Measurements from ENCODE around the gene FADS3. TPM values are rescaled to one million over a fixed set of nuclear protein-coding genes. Genes with fewer than 3 reads are reported as not detected.

The FADS3 gene
- total RNA-seq, 1 donor from 2014 or later: 10.1 TPM

DNA sequence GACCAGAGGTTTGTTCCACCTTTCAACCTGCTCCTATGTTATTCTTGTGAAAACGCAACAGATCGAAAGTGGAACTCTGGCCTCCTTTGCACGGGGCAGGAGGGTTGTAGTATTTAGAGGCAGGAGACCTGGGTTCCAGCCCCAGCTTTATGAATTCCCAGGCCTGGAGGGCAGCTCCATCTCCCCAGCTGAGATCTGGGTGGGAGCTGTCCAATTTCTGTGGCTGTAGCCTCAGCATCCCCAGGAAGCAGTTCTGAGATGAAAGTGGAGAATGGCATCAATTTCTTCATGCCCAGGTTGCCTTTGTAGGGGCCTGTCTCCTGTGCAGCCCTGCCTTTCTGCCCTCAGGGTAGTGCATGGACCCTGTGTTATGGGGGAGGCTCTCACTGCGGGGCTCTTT is 59.1 kb downstream of the FADS3 start:
- peaks cover 35% of the 10 kb centered on the region for H3K4me1 ChIP-seq
- peaks cover 36% of the 10 kb centered on the region for H3F3A ChIP-seq (ENCODE audit: low read depth)
- H3K27me3 ChIP-seq: no peaks in the 10 kb centered on the region
- no peaks in the 10 kb centered on the region for H3K9me3 ChIP-seq (ENCODE audit: low read depth)
- no peak overlapping the region for H2AFZ ChIP-seq (replicated peaks)
- Mint-ChIP-seq H3K9me3 (no peaks in the 10 kb centered on the region), H3K36me3 (peaks cover 23% of the 10 kb centered on the region), H3K4me1 (peaks cover 58% of the 10 kb centered on the region), H3K4me3 (peak overlapping the region; percentile 77), H3K27me3 (ENCODE audit: insufficient read depth, low read depth) (peaks cover 3% of the 10 kb centered on the region), H3K27ac (no peak overlapping the region)
- H4K20me1 ChIP-seq (ENCODE audit: low read depth): peaks cover 83% of the 10 kb centered on the region
- peaks cover 91% of the 10 kb centered on the region for H3K79me2 ChIP-seq (ENCODE audit: low read depth)
- no peaks in the 10 kb centered on the region for H3K36me3 ChIP-seq
- TF ChIP-seq, protein P1, sequence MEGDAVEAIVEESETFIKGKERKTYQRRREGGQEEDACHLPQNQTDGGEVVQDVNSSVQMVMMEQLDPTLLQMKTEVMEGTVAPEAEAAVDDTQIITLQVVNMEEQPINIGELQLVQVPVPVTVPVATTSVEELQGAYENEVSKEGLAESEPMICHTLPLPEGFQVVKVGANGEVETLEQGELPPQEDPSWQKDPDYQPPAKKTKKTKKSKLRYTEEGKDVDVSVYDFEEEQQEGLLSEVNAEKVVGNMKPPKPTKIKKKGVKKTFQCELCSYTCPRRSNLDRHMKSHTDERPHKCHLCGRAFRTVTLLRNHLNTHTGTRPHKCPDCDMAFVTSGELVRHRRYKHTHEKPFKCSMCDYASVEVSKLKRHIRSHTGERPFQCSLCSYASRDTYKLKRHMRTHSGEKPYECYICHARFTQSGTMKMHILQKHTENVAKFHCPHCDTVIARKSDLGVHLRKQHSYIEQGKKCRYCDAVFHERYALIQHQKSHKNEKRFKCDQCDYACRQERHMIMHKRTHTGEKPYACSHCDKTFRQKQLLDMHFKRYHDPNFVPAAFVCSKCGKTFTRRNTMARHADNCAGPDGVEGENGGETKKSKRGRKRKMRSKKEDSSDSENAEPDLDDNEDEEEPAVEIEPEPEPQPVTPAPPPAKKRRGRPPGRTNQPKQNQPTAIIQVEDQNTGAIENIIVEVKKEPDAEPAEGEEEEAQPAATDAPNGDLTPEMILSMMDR (IDR thresholded peaks at IDR 0.05): no peak
- TF ChIP-seq EZH2 (IDR thresholded peaks at IDR 0.05) (no peak), EZH2phosphoT487 (IDR thresholded peaks at IDR 0.05) (no peak)
- H3K9ac ChIP-seq: no peak overlapping the region
- no peak overlapping the region for H3K27ac ChIP-seq
- H3K4me3 ChIP-seq: no peak overlapping the region
- no peak for DNase-seq (ENCODE audit: low spot score)
- peak overlapping the region; percentile 95 for H3K4me2 ChIP-seq

DNA sequence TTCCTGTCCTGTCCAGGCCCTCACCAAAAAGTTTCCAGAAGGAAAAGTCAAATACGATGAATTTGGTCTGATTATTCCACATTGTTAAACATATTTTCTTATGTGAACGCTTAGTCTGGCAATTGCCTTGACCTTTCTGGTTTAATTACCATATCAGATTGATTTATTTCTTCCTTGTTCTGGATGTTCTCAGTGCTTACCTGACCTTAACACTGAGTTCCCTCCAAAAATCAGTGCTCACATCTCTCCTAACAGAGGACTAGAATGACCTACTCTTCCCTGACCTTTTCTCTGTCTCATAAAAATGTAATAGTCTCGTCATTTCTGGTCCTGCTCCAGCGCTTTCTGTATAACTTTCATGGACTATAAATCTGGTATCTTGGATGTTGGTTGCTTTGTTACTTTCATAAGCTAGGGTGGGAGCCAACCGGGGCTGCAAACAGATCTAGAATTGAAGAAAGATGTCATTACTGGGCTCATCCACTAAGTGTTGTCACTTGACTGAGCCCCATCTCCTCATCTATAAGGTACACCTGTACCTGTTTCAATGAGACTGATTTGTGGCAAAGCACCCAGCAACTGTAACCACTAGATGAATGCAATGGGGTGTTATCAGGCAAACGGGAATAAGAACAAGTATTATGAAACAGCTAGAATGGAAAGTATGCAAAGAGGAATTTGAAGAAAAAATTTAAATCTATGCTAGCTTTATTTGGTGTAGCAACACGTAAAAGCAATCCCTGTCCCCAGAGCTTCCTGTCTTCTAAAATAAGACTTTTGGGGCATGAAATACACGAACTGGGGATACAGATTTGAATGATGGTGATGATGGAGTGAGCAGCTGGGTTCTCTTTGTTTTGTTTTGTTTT is 60.9 kb downstream of the FADS3 start:
- no peaks in the 10 kb centered on the region for H3K27me3 ChIP-seq
- no peak overlapping the region for H3K27ac ChIP-seq
- peaks cover 44% of the 10 kb centered on the region for H3K4me1 ChIP-seq
- peaks cover 66% of the 10 kb centered on the region for H4K20me1 ChIP-seq (ENCODE audit: low read depth)
- H3K9me3 Mint-ChIP-seq: no peaks in the 10 kb centered on the region
- no peak overlapping the region for H3K27ac Mint-ChIP-seq
- no peak for TF ChIP-seq EZH2 (IDR thresholded peaks at IDR 0.05)
- TF ChIP-seq, protein P1 (IDR thresholded peaks at IDR 0.05): no peak
- no peak for TF ChIP-seq EZH2phosphoT487 (IDR thresholded peaks at IDR 0.05)
- H2AFZ ChIP-seq (replicated peaks): no peak overlapping the region
- H3K36me3 Mint-ChIP-seq: peaks cover 24% of the 10 kb centered on the region
- H3K9ac ChIP-seq: peak overlapping the region; percentile 81
- peak overlapping the region; percentile 95 for H3K4me2 ChIP-seq
- H3K4me3 Mint-ChIP-seq: peak overlapping the region; percentile 92
- peaks cover 3% of the 10 kb centered on the region for H3K27me3 Mint-ChIP-seq (ENCODE audit: insufficient read depth, low read depth)
- peaks cover 68% of the 10 kb centered on the region for H3K4me1 Mint-ChIP-seq
- no peak for DNase-seq (ENCODE audit: low spot score)
- H3K4me3 ChIP-seq: peak overlapping the region; percentile 98
- peaks cover 51% of the 10 kb centered on the region for H3F3A ChIP-seq (ENCODE audit: low read depth)
- no peaks in the 10 kb centered on the region for H3K36me3 ChIP-seq
- no peaks in the 10 kb centered on the region for H3K9me3 ChIP-seq (ENCODE audit: low read depth)
- H3K79me2 ChIP-seq (ENCODE audit: low read depth): peaks cover 83% of the 10 kb centered on the region

DNA sequence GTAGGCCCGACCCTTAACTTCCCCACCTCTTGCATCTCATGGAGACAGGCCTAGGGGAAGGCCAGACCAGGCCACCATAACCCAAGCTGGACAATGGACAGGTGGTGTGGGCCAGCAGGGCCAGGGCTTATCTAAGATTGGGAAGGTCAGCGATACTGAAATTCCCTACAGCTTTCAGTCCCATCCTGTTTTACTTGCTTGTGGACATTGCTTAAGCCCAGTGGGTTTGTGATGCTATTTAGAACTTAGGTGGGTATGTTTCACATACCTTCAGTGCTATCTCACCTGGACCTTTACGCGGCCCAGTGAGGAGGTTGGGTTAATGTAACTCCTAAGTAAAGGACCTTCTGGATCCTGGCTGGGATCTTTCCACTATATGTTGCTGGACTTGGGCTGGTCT is 61.5 kb downstream of the FADS3 start:
- H3K9me3 ChIP-seq (ENCODE audit: low read depth): no peaks in the 10 kb centered on the region
- H3K9ac ChIP-seq: peak overlapping the region; percentile 81
- no peak overlapping the region for H2AFZ ChIP-seq (replicated peaks)
- H3K27ac ChIP-seq: no peak overlapping the region
- TF ChIP-seq, protein P1 (IDR thresholded peaks at IDR 0.05): no peak
- TF ChIP-seq EZH2phosphoT487 (IDR thresholded peaks at IDR 0.05) (no peak), EZH2 (IDR thresholded peaks at IDR 0.05) (no peak)
- no peaks in the 10 kb centered on the region for H3K27me3 ChIP-seq
- no peak for DNase-seq (ENCODE audit: low spot score)
- peaks cover 44% of the 10 kb centered on the region for H3K4me1 ChIP-seq
- peaks cover 59% of the 10 kb centered on the region for H4K20me1 ChIP-seq (ENCODE audit: low read depth)
- peaks cover 65% of the 10 kb centered on the region for H3K4me1 Mint-ChIP-seq
- H3K4me3 Mint-ChIP-seq: peak overlapping the region; percentile 92
- peaks cover 51% of the 10 kb centered on the region for H3F3A ChIP-seq (ENCODE audit: low read depth)
- H3K27me3 Mint-ChIP-seq (ENCODE audit: insufficient read depth, low read depth): peaks cover 3% of the 10 kb centered on the region
- H3K9me3 Mint-ChIP-seq: no peaks in the 10 kb centered on the region
- H3K4me2 ChIP-seq: peak overlapping the region; percentile 95
- peaks cover 76% of the 10 kb centered on the region for H3K79me2 ChIP-seq (ENCODE audit: low read depth)
- H3K36me3 ChIP-seq: no peaks in the 10 kb centered on the region
- peak overlapping the region; percentile 98 for H3K4me3 ChIP-seq
- peak overlapping the region; percentile 65 for H3K27ac Mint-ChIP-seq
- H3K36me3 Mint-ChIP-seq: peaks cover 23% of the 10 kb centered on the region
